ENCODE measurements around the gene MMEL1. TPM values are rescaled to one million over a fixed set of nuclear protein-coding genes. Genes with fewer than 3 reads are reported as not detected.

Gene MMEL1
- total and polyA plus RNA-seq, 2 donors (not counting 1 experiment from before 2014, with no cell fraction given) = not detected

GRCh38 chr1:2625311-2625710 lies 7.5 kb downstream of the MMEL1 start:
- POLR2A ChIA-PET = no interaction called here
- 89% methylated on average over 10 of the region's 10 CpGs for WGBS (ENCODE audit: insufficient coverage)

GRCh38 chr1:2624735-2625300 lies 8.0 kb downstream of the MMEL1 start:
- intact Hi-C loops (cut with micrococcal nuclease) = no loop called here
- H3K27ac Mint-ChIP-seq = no peak overlapping the region
- Histone ChIP-seq H4K20me1 (ENCODE audit: control insufficient read depth, insufficient read depth, low read length, poor library complexity, severe bottlenecking) (no peaks in the 10 kb centered on the region), H3K36me3 (replicated peaks in 1 of 2; ENCODE audit: control extremely low read depth in 1 of 2, control insufficient read depth in 1 of 2, extremely low read depth in 1 of 2, insufficient read depth in 2 of 2, low read length in 1 of 2) (no peaks in the 10 kb centered on the region), H3K9ac (ENCODE audit: low read length) (no peak overlapping the region), H3K4me1 (ENCODE audit: control insufficient read depth in 2 of 2, insufficient read depth in 2 of 2, low read length in 2 of 2) (peaks cover 9 to 11% of the 10 kb centered on the region in 2 donors), H3K27ac (ENCODE audit: low read length in 2 of 2) (no peak overlapping the region), H3K4me2 (replicated peaks; ENCODE audit: low read depth, low read length, poor library complexity, severe bottlenecking) (no peak overlapping the region), H2AFZ (ENCODE audit: insufficient read depth, low read depth, low read length, poor library complexity, severe bottlenecking) (no peak overlapping the region), H3K27me3 (replicated peaks in 1 of 4; ENCODE audit: control extremely low read depth in 1 of 4, control insufficient read depth in 3 of 4, insufficient read depth in 4 of 4, low read length in 3 of 4) (peaks cover 0 to 42% (median 25%) of the 10 kb centered on the region in 4 experiments), H3K9me3 (ENCODE audit: control extremely low read depth in 1 of 3, control insufficient read depth in 2 of 3, insufficient read depth in 1 of 3, low read length in 2 of 3) (peaks cover 2 to 32% (median 8%) of the 10 kb centered on the region in 3 donors), H3K79me2 (ENCODE audit: control insufficient read depth, insufficient read depth, low read length) (no peaks in the 10 kb centered on the region), H3K4me3 (ENCODE audit: control extremely low read depth in 1 of 5, extremely low read depth in 1 of 5, insufficient read depth in 1 of 5, low read depth in 2 of 5, low read length in 4 of 5) (no peak overlapping the region)
- POLR2A ChIA-PET = no interaction called here
- H3K4me1 Mint-ChIP-seq = peaks cover 3% of the 10 kb centered on the region
- CTCF ChIA-PET = no interaction called here
- WGBS (ENCODE audit: insufficient coverage) = 81% methylated on average over 5 of the region's 13 CpGs
- peaks cover 45% of the 10 kb centered on the region for H3K27me3 Mint-ChIP-seq
- H3K9me3 Mint-ChIP-seq (ENCODE audit: insufficient read depth) = peaks cover 3% of the 10 kb centered on the region
- no peak overlapping the region for H3K4me3 Mint-ChIP-seq
- ATAC-seq (ENCODE audit: low read depth) (no peak), DNase-seq (no peak)
- TF ChIP-seq EZH2 (IDR thresholded peaks at IDR 0.05; ENCODE audit: borderline replicate concordance, insufficient read depth, low read depth, low read length, poor library complexity, severe bottlenecking) = no peak
- no peak for TF ChIP-seq CTCF (IDR thresholded peaks at IDR 0.05)

More at GRCh38 chr1:2625311-2625710, 7.5 kb downstream of the MMEL1 start:
- no peak overlapping the region for H3K4me2 ChIP-seq (replicated peaks; ENCODE audit: low read depth, low read length, poor library complexity, severe bottlenecking)
- H3K79me2 ChIP-seq (ENCODE audit: control insufficient read depth, insufficient read depth, low read length) = no peaks in the 10 kb centered on the region
- intact Hi-C loops (cut with micrococcal nuclease) = no loop called here
- no peak overlapping the region for H3K9ac ChIP-seq (ENCODE audit: low read length)
- Mint-ChIP-seq H3K4me3 (no peak overlapping the region), H3K27me3 (peaks cover 46% of the 10 kb centered on the region), H3K4me1 (peaks cover 6% of the 10 kb centered on the region), H3K27ac (no peak overlapping the region), H3K9me3 (ENCODE audit: insufficient read depth) (peaks cover 1% of the 10 kb centered on the region)
- no peaks in the 10 kb centered on the region for H4K20me1 ChIP-seq (ENCODE audit: control insufficient read depth, insufficient read depth, low read length, poor library complexity, severe bottlenecking)
- peaks cover 0 to 45% (median 26%) of the 10 kb centered on the region in 4 experiments for H3K27me3 ChIP-seq (replicated peaks in 1 of 4; ENCODE audit: control extremely low read depth in 1 of 4, control insufficient read depth in 3 of 4, insufficient read depth in 4 of 4, low read length in 3 of 4)
- peaks cover 0 to 34% (median 8%) of the 10 kb centered on the region in 3 donors for H3K9me3 ChIP-seq (ENCODE audit: control extremely low read depth in 1 of 3, control insufficient read depth in 2 of 3, insufficient read depth in 1 of 3, low read length in 2 of 3)
- TF ChIP-seq EZH2 (IDR thresholded peaks at IDR 0.05; ENCODE audit: borderline replicate concordance, insufficient read depth, low read depth, low read length, poor library complexity, severe bottlenecking) (no peak), CTCF (IDR thresholded peaks at IDR 0.05) (no peak)
- no peak overlapping the region for H3K4me3 ChIP-seq (ENCODE audit: control extremely low read depth in 1 of 5, extremely low read depth in 1 of 5, insufficient read depth in 1 of 5, low read depth in 2 of 5, low read length in 4 of 5)
- H3K36me3 ChIP-seq (replicated peaks in 1 of 2; ENCODE audit: control extremely low read depth in 1 of 2, control insufficient read depth in 1 of 2, extremely low read depth in 1 of 2, insufficient read depth in 2 of 2, low read length in 1 of 2) = no peaks in the 10 kb centered on the region
- H3K4me1 ChIP-seq (ENCODE audit: control insufficient read depth in 2 of 2, insufficient read depth in 2 of 2, low read length in 2 of 2) = peaks cover 9 to 11% of the 10 kb centered on the region in 2 donors
- no peak overlapping the region for H2AFZ ChIP-seq (ENCODE audit: insufficient read depth, low read depth, low read length, poor library complexity, severe bottlenecking)
- CTCF ChIA-PET = no interaction called here
- H3K27ac ChIP-seq (ENCODE audit: low read length in 2 of 2) = no peak overlapping the region
- ATAC-seq (ENCODE audit: low read depth) (no peak), DNase-seq (no peak)

All from B cell (primary cell).